ENCODE data around the gene CPPED1. TPM values are rescaled to one million over a fixed set of nuclear protein-coding genes. Genes with fewer than 3 reads are reported as not detected.

The CPPED1 gene
- total and polyA plus RNA-seq, 2 of the 4 experiments (the other 2 are of a cell fraction), result 5.1 to 6.5 TPM

GRCh38 chr16:12837756-12838155 is 34.1 kb upstream of the CPPED1 start:
- H3K27ac ChIP-seq (ENCODE audit: insufficient read depth, low read length), result no peak overlapping the region
- H4K8ac ChIP-seq (ENCODE audit: low read depth in 2 of 2, low read length in 2 of 2), result no peak overlapping the region
- no peak overlapping the region for H3K9ac ChIP-seq (ENCODE audit: low read depth, low read length)
- H2BK120ac ChIP-seq (ENCODE audit: low read depth, low read length), result no peak overlapping the region
- no peaks in the 10 kb centered on the region for H3K9me1 ChIP-seq (ENCODE audit: insufficient read depth, low read length)
- H2BK15ac ChIP-seq (ENCODE audit: low read depth, low read length), result no peak overlapping the region
- H3K14ac ChIP-seq (replicated peaks; ENCODE audit: low read depth, low read length), result no peak overlapping the region
- H3K27me3 ChIP-seq (ENCODE audit: control insufficient read depth, insufficient read depth, low read length), result no peaks in the 10 kb centered on the region
- H3K18ac ChIP-seq (ENCODE audit: low read depth, low read length), result no peak overlapping the region
- ChIA-PET POLR2A (ENCODE audit: unreplicated experiment) (no interaction called here), CTCF (no interaction called here)
- H3K4ac ChIP-seq (ENCODE audit: low read depth, low read length), result no peak overlapping the region
- H3K4me1 ChIP-seq (ENCODE audit: control insufficient read depth, insufficient read depth, low read length), result no peaks in the 10 kb centered on the region
- dilution Hi-C loops (cut with HindIII; ENCODE audit: low sequenced_read_pairs, unreplicated experiment), result no loop called here
- no peak overlapping the region for H3K23ac ChIP-seq (ENCODE audit: low read depth, low read length)
- in situ Hi-C loops (cut with MboI; ENCODE audit: low sequenced_read_pairs), result no loop called here
- TF ChIP-seq RCOR1 (IDR thresholded peaks at IDR 0.05; ENCODE audit: insufficient replicate concordance, low read length), result no peak
- TF ChIP-seq NFE2L2 (IDR thresholded peaks at IDR 0.05; ENCODE audit: low read depth, low read length), result no peak
- no peak for TF ChIP-seq CEBPB (IDR thresholded peaks at IDR 0.05; ENCODE audit: low read depth, low read length)
- no peak for TF ChIP-seq RFX5 (IDR thresholded peaks at IDR 0.05; ENCODE audit: low read depth, low read length)
- TF ChIP-seq MAFK (IDR thresholded peaks at IDR 0.05; ENCODE audit: low read depth, low read length), result no peak
- TF ChIP-seq MAZ (IDR thresholded peaks at IDR 0.05; ENCODE audit: borderline replicate concordance, low read depth, low read length), result no peak
- no peak for TF ChIP-seq MXI1 (IDR thresholded peaks at IDR 0.05; ENCODE audit: borderline replicate concordance, low read depth, low read length)
- no peak for TF ChIP-seq FOS (IDR thresholded peaks at IDR 0.05; ENCODE audit: low read depth, low read length)
- no peak for TF ChIP-seq CHD1 (IDR thresholded peaks at IDR 0.05; ENCODE audit: low read depth, low read length)
- H3K56ac ChIP-seq (ENCODE audit: extremely low read depth, insufficient read depth, low read length), result no peak overlapping the region
- H2BK20ac ChIP-seq (ENCODE audit: low read depth, low read length), result no peak overlapping the region
- H2AK9ac ChIP-seq (replicated peaks; ENCODE audit: low read depth, low read length, poor library complexity), result no peak overlapping the region
- H3K4me3 ChIP-seq (ENCODE audit: insufficient read depth, low read depth, low read length), result no peak overlapping the region
- no peak overlapping the region for H2AK5ac ChIP-seq (ENCODE audit: low read depth, low read length)
- H4K20me1 ChIP-seq (ENCODE audit: insufficient read depth, low read length), result no peaks in the 10 kb centered on the region
- H3K9me3 ChIP-seq (ENCODE audit: control insufficient read depth, insufficient read depth, low read length), result no peaks in the 10 kb centered on the region
- H3K4me2 ChIP-seq (ENCODE audit: low read depth, low read length), result no peak overlapping the region
- no peak for ATAC-seq (ENCODE audit: low read depth)
- no TSS peak for BruUV-seq (replicated peaks)
- H2AFZ ChIP-seq (replicated peaks; ENCODE audit: low read length, poor library complexity), result no peak overlapping the region
- no peak overlapping the region for H4K91ac ChIP-seq (ENCODE audit: insufficient read depth, low read depth, low read length)
- H3K79me1 ChIP-seq (ENCODE audit: low read depth in 1 of 2, low read length in 2 of 2), result no peaks in the 10 kb centered on the region
- no peak overlapping the region for H2BK5ac ChIP-seq (ENCODE audit: low read depth, low read length, poor library complexity, severe bottlenecking)
- H3K36me3 ChIP-seq (ENCODE audit: control insufficient read depth, insufficient read depth, low read length), result no peaks in the 10 kb centered on the region
- DNase-seq, result no peak
- intact Hi-C loops (cut with micrococcal nuclease), result no loop called here
- no peak overlapping the region for H4K5ac ChIP-seq (ENCODE audit: low read depth, low read length)

Data from IMR-90 (cell line).